ENCODE data around the gene SMIM28.
"Not testable (repeated sequence)": the region's sequence is repeated elsewhere in the genome, so short reads cannot be mapped to it uniquely, and the experiment has no call there.

The SMIM28 gene

DNA sequence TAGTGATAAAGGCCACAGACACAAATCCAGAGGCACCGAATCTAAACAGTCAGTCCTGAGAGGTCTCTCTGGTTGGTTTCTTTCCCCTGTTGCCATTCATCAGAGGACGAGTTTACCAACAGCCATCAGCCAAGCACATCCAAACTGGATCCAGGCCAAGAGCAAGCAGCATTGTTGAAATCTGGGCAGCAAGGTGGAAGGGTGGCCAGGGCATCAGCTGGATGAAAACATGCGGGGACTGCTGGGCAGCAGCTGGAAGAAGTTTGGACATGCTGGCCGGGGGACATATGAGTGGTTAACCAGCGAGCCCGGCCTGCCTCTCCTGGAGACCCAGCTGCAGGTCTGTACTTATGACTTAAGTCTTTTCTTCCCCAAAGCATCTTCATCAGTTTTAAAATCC lies at the start of gene SMIM28:
Gene SMIM28 (plus strand): TSS at position 62 of the 400 bp plus-strand sequence. CDS start 168 bp downstream, at position 230.
- no peak for DNase-seq

- DNase-seq: no peak
Measured at GRCh38 chr6:138328210-138328609, 49.5 kb upstream of the SMIM28 start.

GRCh38 chr6:138330763-138331162 lies 46.9 kb upstream of the SMIM28 start:
- DNase-seq: no peak

GRCh38 chr6:138331444-138331843 lies 46.3 kb upstream of the SMIM28 start:
- no peak for DNase-seq

- DNase-seq: no peak
Measured at GRCh38 chr6:138331984-138332383, 45.7 kb upstream of the SMIM28 start.

DNA sequence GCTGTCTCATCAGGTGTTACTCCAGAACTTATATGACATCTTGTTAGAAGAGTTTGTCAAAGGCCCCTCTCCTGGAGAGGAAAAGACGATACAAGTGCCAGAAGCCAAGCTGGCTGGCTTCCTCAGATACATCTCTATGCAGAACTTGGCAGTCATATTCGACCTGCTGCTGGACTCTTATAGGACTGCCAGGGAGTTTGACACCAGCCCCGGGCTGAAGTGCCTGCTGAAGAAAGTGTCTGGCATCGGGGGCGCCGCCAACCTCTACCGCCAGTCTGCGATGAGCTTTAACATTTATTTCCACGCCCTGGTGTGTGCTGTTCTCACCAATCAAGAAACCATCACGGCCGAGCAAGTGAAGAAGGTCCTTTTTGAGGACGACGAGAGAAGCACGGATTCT lies 43.7 kb upstream of the SMIM28 start:
- no peak for DNase-seq

DNA sequence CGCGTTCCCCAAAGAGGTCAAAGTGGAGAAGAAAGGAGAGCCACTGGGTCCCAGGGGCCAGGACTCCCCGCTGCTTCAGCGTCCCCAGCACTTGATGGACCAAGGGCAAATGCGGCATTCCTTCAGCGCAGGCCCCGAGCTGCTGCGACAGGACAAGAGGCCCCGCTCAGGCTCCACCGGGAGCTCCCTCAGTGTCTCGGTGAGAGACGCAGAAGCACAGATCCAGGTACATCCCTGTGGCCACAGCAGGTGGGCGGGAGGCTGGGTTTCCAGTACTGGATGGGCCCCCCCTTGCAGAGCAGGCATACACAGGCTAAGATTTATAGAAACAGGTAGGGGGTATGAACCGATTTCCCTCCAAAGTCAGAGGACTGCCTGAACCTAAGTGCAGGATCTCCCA lies 42.7 kb upstream of the SMIM28 start:
- DNase-seq: no peak

- DNase-seq: no peak
Measured at GRCh38 chr6:138336221-138336620, 41.5 kb upstream of the SMIM28 start.

DNA sequence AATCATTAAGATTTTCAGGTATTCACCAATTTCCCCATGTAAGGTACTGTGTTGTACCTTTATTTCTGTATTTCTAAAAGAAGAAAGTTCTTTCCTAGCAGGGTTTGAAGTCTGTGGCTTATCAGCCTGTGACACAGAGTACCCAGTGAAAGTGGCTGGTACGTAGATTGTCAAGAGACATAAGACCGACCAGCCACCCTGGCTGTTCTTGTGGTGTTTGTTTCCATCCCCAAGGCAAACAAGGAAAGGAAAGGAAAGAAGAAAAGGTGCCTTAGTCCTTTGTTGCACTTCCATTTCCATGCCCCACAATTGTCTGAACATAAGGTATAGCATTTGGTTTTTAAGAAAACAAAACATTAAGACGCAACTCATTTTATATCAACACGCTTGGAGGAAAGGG lies 40.6 kb upstream of the SMIM28 start:
- DNase-seq: no peak

DNA sequence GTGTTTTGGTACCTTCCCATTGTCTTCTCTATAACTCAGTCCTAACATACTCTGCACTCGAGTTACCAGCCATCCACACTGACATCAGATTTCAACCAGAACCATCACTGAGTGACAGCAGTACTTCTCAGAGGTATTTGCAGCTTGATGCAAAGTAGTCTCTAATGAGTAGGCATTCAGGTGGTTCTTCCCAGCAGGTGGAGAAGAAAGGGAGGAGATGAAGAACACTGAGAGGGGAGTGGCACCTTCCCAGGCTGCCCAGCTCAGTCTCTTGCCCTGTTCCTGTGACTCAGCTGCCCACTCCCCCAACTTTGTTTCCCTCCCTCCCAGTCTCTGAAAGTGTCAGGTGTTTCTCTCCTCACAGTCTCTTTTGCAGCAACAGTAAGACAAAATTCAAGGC lies 38.7 kb upstream of the SMIM28 start:
- DNase-seq: no peak

- DNase-seq: no peak
Measured at GRCh38 chr6:138341176-138341575, 36.5 kb upstream of the SMIM28 start.

DNA sequence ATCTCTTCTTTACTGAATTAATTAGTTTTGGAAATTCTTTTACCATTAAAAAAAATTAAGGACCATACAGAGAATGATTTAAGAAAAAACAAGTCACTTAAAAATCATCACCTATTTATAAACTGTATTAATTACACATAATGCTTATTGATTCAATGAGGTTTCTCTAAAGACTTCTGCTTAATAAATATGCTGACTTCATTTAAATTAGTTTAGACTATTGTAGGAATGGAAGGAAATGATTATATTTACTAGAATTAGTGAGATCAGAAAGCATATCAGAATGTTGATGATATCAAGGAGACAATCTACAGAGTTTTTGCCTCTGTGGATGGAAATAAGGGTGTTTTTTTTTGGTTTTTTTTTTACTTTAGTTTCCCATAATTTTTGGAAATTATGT lies 34.6 kb upstream of the SMIM28 start:
- no peak for DNase-seq

GRCh38 chr6:138345565-138346285 lies 32.0 kb upstream of the SMIM28 start:
- no peak for DNase-seq

GRCh38 chr6:138346302-138347195 lies 31.2 kb upstream of the SMIM28 start:
- no peak for DNase-seq

GRCh38 chr6:138347864-138348263 lies 29.8 kb upstream of the SMIM28 start:
- no peak for DNase-seq

GRCh38 chr6:138349891-138350290 lies 27.8 kb upstream of the SMIM28 start:
- DNase-seq: no peak

- DNase-seq: no peak
Measured at GRCh38 chr6:138357928-138358327, 19.8 kb upstream of the SMIM28 start.

DNA sequence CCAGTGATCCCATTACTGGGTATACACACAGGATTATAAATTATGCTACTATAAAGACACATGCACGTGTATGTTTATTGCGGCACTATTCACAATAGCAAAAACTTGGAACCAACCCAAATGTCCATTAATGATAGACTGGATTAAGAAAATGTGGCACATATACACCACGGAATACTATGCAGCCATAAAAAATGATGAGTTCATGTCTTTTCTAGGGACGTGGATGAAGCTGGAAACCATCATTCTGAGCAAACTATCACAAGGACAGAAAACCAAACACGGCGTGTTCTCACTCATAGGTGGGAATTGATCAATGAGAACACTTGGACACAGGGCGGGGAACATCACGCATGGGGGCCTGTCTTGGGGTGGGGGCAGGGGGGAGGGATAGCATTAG lies 9.0 kb upstream of the SMIM28 start:
- DNase-seq: not testable (repeated sequence)

GRCh38 chr6:138370631-138371451 lies 6.9 kb upstream of the SMIM28 start:
- DNase-seq: no peak

DNA sequence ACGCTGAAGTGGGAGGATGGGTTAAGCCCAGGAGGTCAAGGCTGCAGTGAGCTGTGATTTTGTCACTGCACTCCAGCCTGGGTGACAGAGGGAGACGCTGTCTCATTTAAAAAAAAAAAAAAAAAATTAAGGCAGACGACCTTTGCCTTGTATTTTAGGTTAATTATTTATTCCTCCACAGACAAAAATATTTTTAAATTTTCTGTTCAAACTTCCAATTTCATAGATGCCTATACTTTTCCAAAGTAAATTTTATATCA lies 6.3 kb upstream of the SMIM28 start:
- no peak for DNase-seq

DNA sequence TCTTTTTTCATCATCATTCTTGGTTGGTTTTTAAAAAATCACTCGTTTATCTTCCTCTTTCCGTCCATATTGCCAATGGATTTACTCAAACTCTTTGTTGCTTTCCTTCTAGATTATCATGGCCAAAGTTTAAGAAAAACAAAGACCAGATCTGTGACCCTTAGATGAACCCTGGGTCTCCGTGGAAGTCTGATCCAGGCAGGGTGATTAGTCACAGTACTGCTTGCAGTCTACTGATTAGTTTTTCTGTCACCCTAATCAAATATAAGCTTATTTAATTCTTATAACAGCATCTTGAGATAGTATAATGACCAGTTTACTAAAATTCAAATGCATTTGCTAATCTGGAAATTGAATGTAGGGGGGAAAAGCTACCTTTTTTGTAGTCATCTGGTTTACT lies 6.0 kb upstream of the SMIM28 start:
- no peak for DNase-seq

- no peak for DNase-seq
Measured at GRCh38 chr6:138372711-138373463, 4.8 kb upstream of the SMIM28 start.

DNA sequence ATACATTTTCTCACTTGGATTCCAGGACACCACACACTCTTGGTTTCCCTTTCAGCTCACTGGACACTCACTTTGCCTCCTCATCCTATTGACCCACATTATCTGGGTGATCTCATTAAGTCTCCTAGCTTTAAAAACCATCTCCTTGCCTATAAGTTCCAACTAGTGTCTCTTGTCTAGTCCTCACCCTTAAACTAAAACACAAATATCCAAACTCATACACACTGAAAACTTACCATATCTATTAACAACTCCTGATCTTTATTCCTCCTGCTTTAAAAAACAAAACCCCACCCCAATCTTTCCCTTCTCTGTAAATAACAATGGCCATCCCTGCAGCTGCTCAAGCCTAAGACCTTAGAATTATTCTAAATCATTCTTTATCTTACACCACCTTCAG lies 3.5 kb upstream of the SMIM28 start:
- DNase-seq: no peak
